K562 (cell line): ENCODE measurements around the gene SLFN12.

ENCODE experiments used
- CTCF ChIP-seq, 3 experiments: IDR thresholded peaks in 2 of 3; conservative IDR thresholded peaks in 1 of 3; 2 replicates each; pipeline ENCODE4 v1.5.1; 2011 to 2012; ENCODE audit warnings: low read length in 3 of 3, mild to moderate bottlenecking in 3 of 3, control low read depth in 2 of 3, improper control_type of control experiment in 1 of 3, inconsistent platforms in 1 of 3, low read depth in 1 of 3, mixed read lengths in 1 of 3, moderate library complexity in 1 of 3; ENCODE audit not compliant: insufficient read depth in 2 of 3
- MED1 ChIP-seq: sonication (generic); formaldehyde crosslinking; IDR thresholded peaks from 2 replicates; pipeline ENCODE4 v1.8.1; 2023; ENCODE audit warnings: missing genetic modification reagents, borderline replicate concordance
- ZNF24 ChIP-seq: fragments of 450-650 bp; IDR thresholded peaks from 2 replicates; pipeline ENCODE4 v1.6.1; 2016

- TF ChIP-seq ZNF24: no peak
- no peak for TF ChIP-seq MED1
- no peak for TF ChIP-seq CTCF (IDR thresholded peaks at IDR 0.05 in 2 of 3, conservative IDR thresholded peaks at IDR 0.05 in 1 of 3; ENCODE audit: insufficient read depth in 2 of 3, low read depth in 1 of 3, low read length in 3 of 3)
These were observed 41.6 kb downstream of the SLFN12 start for GRCh38 chr17:35390663-35391062.
